Stimulated activated CD4-positive, alpha-beta T cell treated with anti-CD3 and anti-CD28 coated beads, TNF-alpha, amount 100 ng/mL, for 4 hours (primary cell): Measurements from ENCODE around the gene CXCL3.

Experiments
- DNase-seq, 3 experiments: peaks; one replicate each; pipeline ENCODE4 v3.0.0-alpha.2; 2020; ENCODE audit warnings: low read depth in 3 of 3

Gene CXCL3

GRCh38 chr4:74014332-74014731 is 24.2 kb downstream of the CXCL3 start:
- DNase-seq = no peak

DNA sequence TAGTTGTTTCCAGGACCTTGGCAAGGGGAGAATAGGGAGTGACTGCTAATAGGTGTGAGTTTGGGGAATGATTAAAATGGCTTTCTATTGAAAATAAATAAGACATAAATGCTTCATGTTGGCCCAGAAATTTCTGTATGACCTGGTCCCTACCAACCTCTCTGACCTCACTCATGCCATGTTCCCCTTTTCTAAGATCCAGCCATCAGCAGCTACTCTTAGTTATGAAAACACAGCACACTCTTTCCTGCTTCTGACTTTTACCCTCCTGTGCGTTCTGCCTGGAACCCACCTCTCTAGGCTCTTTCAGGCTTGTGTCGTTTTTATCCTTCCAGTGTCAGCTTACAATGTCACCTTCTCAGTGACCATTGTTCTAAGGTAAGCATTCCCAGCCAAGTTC is 25.2 kb downstream of the CXCL3 start:
- DNase-seq = no peak

DNA sequence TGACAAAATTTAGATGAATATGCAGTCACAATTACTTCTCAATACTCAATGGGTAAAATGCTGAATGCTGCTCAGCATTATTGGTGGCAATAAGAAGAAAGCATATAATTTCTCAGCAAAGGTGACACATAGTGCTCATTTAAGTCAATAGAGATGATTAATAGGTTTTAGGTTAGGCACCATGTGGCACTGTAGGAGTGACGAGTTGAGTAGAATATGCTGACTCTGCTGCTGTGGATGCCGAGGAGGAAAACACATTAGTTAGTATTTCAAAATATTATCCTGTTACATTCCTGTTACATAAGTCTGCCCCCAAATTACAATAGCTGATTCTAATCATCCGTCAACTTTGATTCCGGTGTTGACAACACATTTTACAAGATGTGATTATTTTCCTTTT is 26.4 kb downstream of the CXCL3 start:
- no peak for DNase-seq

GRCh38 chr4:74009307-74009706 is 29.2 kb downstream of the CXCL3 start:
- no peak for DNase-seq

DNA sequence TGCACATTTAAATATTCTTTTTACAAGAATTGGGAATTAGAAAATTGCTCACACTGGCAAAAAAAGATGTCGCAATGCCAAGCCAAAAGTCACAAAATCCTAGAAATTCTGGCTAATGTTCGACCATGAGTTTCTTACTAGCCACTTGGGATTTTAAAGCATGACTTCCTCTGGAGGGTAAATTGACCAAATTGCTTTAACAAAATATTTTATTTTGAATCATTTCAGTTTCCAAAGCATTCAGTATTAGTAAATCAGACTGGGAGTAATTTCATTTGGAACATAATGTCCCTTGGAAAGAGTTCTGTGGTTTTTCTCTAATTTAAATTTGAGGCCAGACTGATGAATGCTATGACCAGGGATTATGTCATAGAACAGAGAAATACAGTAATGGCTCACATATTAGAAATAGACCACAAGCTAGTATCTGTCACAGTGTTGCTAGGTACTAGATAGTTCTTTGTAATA is 32.4 kb downstream of the CXCL3 start:
- no peak for DNase-seq

DNA sequence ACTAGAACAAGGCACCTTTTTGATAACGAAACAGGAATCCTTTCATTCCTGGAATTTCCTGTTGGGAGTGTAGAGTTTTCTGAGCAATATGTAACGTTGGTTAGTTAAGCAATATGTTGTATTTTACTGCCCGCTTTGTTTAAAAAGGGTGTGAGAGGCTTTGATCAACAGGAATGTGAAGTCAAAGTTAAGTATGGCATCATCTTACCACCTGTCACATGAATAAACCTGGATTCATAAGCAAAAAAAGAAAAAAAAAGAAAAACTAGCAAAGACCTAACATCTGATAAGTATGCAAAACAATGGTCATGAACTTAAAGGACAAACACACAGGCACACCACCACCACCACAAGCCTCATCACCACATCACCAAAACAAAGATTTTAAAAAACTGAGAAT is 33.0 kb downstream of the CXCL3 start:
- no peak for DNase-seq

DNA sequence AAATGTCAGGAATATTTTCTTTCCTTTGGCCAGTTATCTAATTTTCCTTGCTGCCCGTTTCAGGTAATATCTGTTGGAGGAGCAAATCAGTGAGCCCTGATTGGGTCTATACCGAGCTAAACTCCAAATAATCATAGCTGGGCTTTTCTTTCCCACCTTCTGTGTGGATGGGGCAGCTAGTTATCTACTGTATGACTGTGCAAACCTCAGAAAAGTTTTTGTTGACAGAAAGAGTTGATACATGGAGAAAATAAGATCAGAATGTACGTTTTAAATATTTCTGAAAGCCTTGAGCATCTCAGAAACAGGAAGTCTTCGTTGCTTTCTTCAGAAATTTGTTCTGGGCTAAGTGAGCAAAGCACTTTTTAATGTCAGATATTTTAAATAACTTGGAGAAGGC is 33.8 kb downstream of the CXCL3 start:
- no peak for DNase-seq

DNA sequence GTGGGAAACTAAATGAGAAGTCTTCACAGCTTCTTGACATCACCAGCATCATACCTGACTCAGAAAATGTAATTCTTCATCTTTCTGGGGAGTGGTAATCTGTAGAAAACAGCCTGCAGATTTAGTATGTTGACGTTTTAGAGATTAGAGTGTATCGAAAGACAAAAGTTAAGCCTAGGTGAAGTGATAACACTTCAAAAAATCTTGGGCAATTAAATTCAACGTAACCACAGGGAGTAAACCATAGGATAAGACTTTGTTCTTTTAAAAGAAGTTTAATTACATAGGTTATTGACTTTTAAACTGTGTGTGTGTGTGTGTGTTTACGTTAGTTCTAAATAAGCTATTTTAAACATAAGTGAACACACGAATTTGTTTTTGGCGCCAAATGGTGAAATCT is 38.2 kb downstream of the CXCL3 start:
- DNase-seq = no peak

DNA sequence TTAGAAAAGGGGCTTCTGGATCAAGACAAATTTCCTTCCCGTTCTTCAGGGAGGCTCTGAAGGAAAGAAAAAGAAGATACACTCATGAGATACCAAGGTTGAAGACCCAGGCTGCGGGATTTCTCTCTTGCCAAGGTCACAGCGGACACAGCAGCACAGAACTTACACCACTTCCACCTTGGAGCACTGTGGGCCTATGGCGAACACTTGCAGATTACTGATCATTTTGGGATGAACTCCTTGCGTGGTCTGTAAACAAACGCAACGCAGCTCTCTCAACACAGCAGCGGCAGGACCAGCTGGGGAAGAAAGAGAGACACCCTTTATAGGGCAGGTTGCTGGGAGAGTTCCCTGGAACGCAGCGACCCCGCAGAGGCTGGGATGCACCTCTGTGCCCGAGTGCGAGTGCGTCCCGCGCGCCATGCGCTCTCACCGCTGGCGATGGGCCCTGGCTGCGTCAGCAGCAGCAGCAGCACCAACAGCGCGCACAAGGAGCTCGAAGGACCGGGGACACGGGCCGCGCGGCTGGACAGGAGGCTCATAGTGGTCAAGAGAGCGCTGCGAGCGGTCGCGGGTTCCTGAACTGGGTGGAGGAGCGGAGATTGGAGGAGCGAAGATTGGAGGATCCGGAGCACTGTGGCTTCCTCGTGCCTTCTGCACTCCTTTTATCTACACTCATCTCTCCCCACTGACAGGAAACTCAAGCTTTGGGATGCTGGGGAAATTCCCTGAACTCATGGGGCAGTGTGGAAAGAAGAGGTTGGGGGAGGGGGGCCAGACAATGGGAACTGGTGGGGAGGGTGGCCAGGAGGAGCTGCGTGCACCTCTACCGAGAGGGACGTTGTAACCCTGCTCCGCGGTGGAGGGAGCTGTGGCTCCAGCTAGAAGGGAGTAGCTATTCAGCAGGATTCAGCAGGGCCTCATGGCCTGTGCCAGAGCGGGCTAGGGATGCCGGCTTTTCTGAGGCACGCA is 40.2 kb downstream of the CXCL3 start, which contains the start of gene CXCL5:
CXCL5 (minus strand) TSS at position 638 of the 972 bp plus-strand sequence; CDS start at position 542, 96 bp downstream.
- no peak for DNase-seq

- no peak for DNase-seq
Measured at GRCh38 chr4:73992050-73992449, 46.4 kb downstream of the CXCL3 start.

GRCh38 chr4:73991742-73992000 is 46.8 kb downstream of the CXCL3 start:
- DNase-seq = no peak

- DNase-seq = no peak
Measured at GRCh38 chr4:73990988-73991741, 47.3 kb downstream of the CXCL3 start.

DNA sequence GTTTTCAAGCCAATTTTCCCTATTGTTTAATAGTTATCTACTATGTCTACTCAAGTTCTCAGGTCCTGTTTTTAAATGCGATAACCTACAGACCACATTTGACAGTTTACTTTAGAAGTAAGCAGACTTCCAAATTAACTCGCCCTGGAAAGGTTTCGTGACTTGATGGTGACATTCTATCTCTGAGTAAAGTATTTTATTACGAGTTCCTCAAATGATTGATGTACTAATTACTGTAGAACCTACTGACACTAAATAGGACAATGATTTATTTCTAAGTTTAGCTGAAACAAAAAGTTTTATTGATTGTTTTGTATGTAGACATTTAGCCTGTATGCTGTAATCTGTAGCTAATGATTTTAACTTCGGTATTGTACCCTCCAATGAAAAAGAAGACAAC is 48.6 kb downstream of the CXCL3 start:
- no peak for DNase-seq

- DNase-seq = no peak
Measured at GRCh38 chr4:73989031-73989430, 49.5 kb downstream of the CXCL3 start.

- DNase-seq = no peak
Measured at GRCh38 chr4:73988061-73988460, 50.4 kb downstream of the CXCL3 start, which contains the start of gene PPBP. Gene PPBP, minus strand, starts transcription at chr4:73988190. Its CDS starts 87 bp downstream, at chr4:73988103.
